Lung (tissue), 12 donors: ENCODE measurements around the gene FGGY. TPM values are rescaled to one million over a fixed set of nuclear protein-coding genes. Genes with fewer than 3 reads are reported as not detected.

Source experiments
- ATAC-seq: fragments of 200-7000 bp; cut with Tn5 transposase; one replicate; pipeline ENCODE4 v1.9.1; 2020; ENCODE audit warnings: moderate number of reproducible peaks; ENCODE audit not compliant: insufficient read depth, low FRiP score
- DNase-seq, 3 donors: peaks; one replicate each; pipeline ENCODE4 v3.0.0-alpha.2; 2013 to 2017
- H3K27ac ChIP-seq, 2 donors: one replicate each; pipeline ENCODE4 v1.5.1; 2013; ENCODE audit warnings: mild to moderate bottlenecking in 2 of 2, moderate library complexity in 2 of 2, control low read depth in 1 of 2, inconsistent platforms in 1 of 2, low read depth in 1 of 2, low read length in 1 of 2
- H3K27me3 ChIP-seq, 3 donors: one replicate each; pipeline ENCODE4 v1.5.1; 2013; ENCODE audit warnings: low read length in 2 of 3; ENCODE audit not compliant: control insufficient read depth in 3 of 3, insufficient read depth in 3 of 3
- H3K36me3 ChIP-seq, 4 donors: one replicate each; pipeline ENCODE4 v1.5.1; 2013; ENCODE audit warnings: low read length in 4 of 4, mild to moderate bottlenecking in 1 of 4, moderate library complexity in 1 of 4; ENCODE audit not compliant: control insufficient read depth in 4 of 4, insufficient read depth in 4 of 4
- H3K4me1 ChIP-seq, 5 donors: one replicate each; pipeline ENCODE4 v1.5.1; 2013; ENCODE audit warnings: low read length in 5 of 5, mild to moderate bottlenecking in 2 of 5, moderate library complexity in 1 of 5; ENCODE audit not compliant: control insufficient read depth in 5 of 5, insufficient read depth in 5 of 5
- H3K4me3 ChIP-seq: one replicate; pipeline ENCODE4 v1.5.1; 2013; ENCODE audit warnings: mild to moderate bottlenecking, control low read depth, moderate library complexity
- H3K9ac ChIP-seq, 2 donors: one replicate each; pipeline ENCODE4 v1.5.1; 2013; ENCODE audit warnings: low read length in 2 of 2, control low read depth in 1 of 2; ENCODE audit not compliant: insufficient read depth in 1 of 2
- H3K9me3 ChIP-seq, 4 donors: one replicate each; pipeline ENCODE4 v1.5.1; 2013; ENCODE audit warnings: low read length in 3 of 4, mild to moderate bottlenecking in 1 of 4, moderate library complexity in 1 of 4; ENCODE audit not compliant: control insufficient read depth in 4 of 4, insufficient read depth in 3 of 4
- WGBS, 2 donors: extraction: QIAGEN DNeasy Blood & Tissue Kit; methylation state at CpG; one replicate each; pipeline ENCODE4 v1.1.7; 2013; 5-methylcytosine and 5-hydroxymethylcytosine counted together
- polyA plus RNA-seq, 2 donors: library from polyadenylated mRNA; stranded (reverse); fragments of 200-250 nt; gene quantifications; one replicate each; pipeline ENCODE4 v1.2.1, GENCODE V29; 2013
- total RNA-seq, 2 donors: library from RNA; depleted of rRNA in 1 of 2; stranded (reverse); fragments of >200 nt in 1 of 2; gene quantifications; one replicate each; pipeline ENCODE4 v1.2.1, GENCODE V29; 2014 to 2021
- TF ChIP-seq, protein P1 (sequence below): IDR thresholded peaks from 2 replicates; pipeline ENCODE4 v1.5.1; 2012; ENCODE audit warnings: mild to moderate bottlenecking; ENCODE audit errors: control extremely low read depth, extremely low read depth
- donor health status: control.
- donor health status: control.
- donor health status: Bipolar disorder and iron deficiency.
- donor health status: healthy.
- donor health status: DM: yes; HTN: yes; CAD: no.

Gene FGGY
- total and polyA plus RNA-seq, 4 donors = 16.1 to 42.3 (median 18.3) TPM

- ATAC-seq = no peak
These were observed 58.5 kb downstream of the FGGY start for GRCh38 chr1:59355361-59355760.

GRCh38 chr1:59356627-59357026 is 59.7 kb downstream of the FGGY start:
- 89 to 96% methylated on average over 1 of the region's 1 CpG for WGBS, 2 donors
- no peak for ATAC-seq

More at GRCh38 chr1:59355361-59355760, 58.5 kb downstream of the FGGY start:
- Histone ChIP-seq H3K4me3 (no peak overlapping the region), H3K4me1 (peaks cover 0 to 9% (median 0%) of the 10 kb centered on the region in 5 donors), H3K9me3 (no peaks in the 10 kb centered on the region), H3K27ac (no peak overlapping the region), H3K9ac (no peak overlapping the region), H3K36me3 (no peaks in the 10 kb centered on the region), H3K27me3 (no peaks in the 10 kb centered on the region)
- DNase-seq = peak in 2 of 3 donors; percentile 40 to 45
- TF ChIP-seq, protein P1, sequence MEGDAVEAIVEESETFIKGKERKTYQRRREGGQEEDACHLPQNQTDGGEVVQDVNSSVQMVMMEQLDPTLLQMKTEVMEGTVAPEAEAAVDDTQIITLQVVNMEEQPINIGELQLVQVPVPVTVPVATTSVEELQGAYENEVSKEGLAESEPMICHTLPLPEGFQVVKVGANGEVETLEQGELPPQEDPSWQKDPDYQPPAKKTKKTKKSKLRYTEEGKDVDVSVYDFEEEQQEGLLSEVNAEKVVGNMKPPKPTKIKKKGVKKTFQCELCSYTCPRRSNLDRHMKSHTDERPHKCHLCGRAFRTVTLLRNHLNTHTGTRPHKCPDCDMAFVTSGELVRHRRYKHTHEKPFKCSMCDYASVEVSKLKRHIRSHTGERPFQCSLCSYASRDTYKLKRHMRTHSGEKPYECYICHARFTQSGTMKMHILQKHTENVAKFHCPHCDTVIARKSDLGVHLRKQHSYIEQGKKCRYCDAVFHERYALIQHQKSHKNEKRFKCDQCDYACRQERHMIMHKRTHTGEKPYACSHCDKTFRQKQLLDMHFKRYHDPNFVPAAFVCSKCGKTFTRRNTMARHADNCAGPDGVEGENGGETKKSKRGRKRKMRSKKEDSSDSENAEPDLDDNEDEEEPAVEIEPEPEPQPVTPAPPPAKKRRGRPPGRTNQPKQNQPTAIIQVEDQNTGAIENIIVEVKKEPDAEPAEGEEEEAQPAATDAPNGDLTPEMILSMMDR = no peak

DNA sequence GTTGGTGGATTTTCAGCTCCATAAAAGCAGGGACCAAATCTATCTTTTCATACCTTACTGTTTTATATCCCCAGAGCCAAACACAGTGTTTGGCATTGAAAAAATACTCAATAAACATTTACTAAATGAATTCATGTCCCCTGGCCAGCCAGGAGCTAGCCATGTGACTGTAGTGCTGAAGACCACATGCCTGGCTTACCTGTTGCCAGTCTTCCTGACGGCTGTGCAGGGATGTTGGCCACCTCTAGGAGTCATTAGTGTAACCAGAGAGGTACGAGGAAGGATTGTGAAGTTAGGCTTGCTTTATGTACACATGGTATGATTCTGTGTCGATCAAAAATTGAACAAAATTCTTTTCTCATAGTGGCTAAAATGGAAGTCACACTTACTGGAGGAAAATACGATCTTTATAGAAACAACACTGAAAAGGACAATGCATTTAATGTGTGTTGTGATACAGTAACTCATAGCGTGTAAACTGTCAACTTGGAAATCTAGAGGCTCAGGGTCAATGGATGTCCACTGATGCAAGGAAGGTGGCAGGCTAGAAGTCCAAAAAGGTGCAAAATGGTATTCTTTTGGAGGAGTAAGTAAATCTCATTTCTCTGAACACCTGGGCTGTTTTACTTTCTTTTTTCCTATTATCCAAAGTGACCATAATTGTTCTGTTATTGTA is 60.9 kb downstream of the FGGY start:
- no peak overlapping the region for H3K4me3 ChIP-seq
- no peaks in the 10 kb centered on the region for H3K9me3 ChIP-seq
- H3K36me3 ChIP-seq = no peaks in the 10 kb centered on the region
- TF ChIP-seq, protein P1 = no peak
- no peak for ATAC-seq
- WGBS, 2 donors = 97 to 98% methylated on average over 5 of the region's 5 CpGs
- no peak for DNase-seq
- no peak overlapping the region for H3K9ac ChIP-seq
- H3K27me3 ChIP-seq = no peaks in the 10 kb centered on the region
- peaks cover 0 to 7% (median 0%) of the 10 kb centered on the region in 5 donors for H3K4me1 ChIP-seq
- no peak overlapping the region for H3K27ac ChIP-seq

More at GRCh38 chr1:59356627-59357026, 59.7 kb downstream of the FGGY start:
- H3K27me3 ChIP-seq = no peaks in the 10 kb centered on the region
- no peak overlapping the region for H3K9ac ChIP-seq
- no peak overlapping the region for H3K27ac ChIP-seq
- H3K4me3 ChIP-seq = no peak overlapping the region
- no peak for DNase-seq
- TF ChIP-seq, protein P1 = no peak
- no peaks in the 10 kb centered on the region for H3K36me3 ChIP-seq
- peaks cover 0 to 9% (median 0%) of the 10 kb centered on the region in 5 donors for H3K4me1 ChIP-seq
- no peaks in the 10 kb centered on the region for H3K9me3 ChIP-seq
